GM18873 (cell line): Measurements from ENCODE around the gene ARHGEF38.
"Not testable (repeated sequence)": the region's sequence is repeated elsewhere in the genome, so short reads cannot be mapped to it uniquely, and the experiment has no call there.

ENCODE experiments used
- ATAC-seq: cut with Tn5 transposase; IDR thresholded peaks from one replicate; pipeline ENCODE4 v1.9.1; 2021; ENCODE audit warnings: mild to moderate bottlenecking, moderate library complexity, moderate number of reproducible peaks; ENCODE audit not compliant: unreplicated experiment, low FRiP score

ARHGEF38 gene

DNA sequence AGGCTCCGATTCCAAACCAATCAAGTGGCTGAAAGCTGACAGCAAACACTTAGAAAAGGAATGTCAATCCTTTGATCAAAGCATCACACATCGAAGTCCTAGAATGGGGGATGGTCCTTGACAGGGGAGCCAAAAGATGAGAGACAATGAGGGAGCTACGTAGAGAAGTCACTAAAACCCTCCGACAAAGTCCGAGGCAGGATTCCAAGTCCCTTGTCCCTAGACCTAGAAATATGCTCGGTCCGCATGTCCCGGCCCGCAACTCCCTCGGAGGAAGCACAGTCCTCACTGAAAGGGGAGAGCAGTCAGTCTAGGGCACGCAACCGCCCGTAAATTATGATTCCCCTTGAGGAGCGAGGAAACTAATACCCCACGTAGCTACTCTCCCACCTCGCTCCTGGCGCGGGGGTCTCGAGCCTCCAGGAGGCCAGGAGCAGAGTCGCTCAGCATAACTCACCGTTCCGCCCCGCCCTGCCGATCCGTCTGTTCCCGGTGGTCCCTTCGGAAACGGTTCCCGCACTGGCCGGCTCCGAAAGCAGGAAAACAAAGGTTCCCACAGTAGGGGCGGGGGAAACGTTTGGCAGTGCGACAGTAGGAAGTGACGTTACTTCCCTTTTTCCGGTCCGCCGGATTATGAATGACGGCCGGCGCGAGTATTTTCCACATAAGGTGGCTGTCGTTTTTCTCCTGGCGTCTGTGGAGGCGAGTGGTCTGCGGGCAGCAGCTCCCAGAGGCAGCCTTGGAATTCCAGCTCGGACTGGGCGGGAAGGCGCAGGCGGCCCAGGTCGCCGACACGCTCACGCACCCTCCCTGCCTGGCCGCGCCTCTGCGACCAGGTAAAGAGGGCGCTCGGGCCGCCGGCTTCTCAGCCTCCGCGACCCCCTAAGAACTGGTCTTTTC, 156.0 kb downstream of the ARHGEF38 start, which contains the start of the genes GSTCD and INTS12:
GSTCD (plus strand) TSS at position 604 of the 900 bp plus-strand sequence. CDS start 8,830 bp downstream, outside the sequence.
INTS12 (minus strand) TSS at position 509 of the 900 bp plus-strand sequence. CDS start 8,684 bp downstream, outside the sequence.
- peak; percentile 80 for ATAC-seq

- ATAC-seq = peak; percentile 30
Observed at GRCh38 chr4:105709081-105709450, 156.6 kb downstream of the ARHGEF38 start.

- ATAC-seq = no peak
Observed at GRCh38 chr4:105710012-105710600, 157.7 kb downstream of the ARHGEF38 start.

DNA sequence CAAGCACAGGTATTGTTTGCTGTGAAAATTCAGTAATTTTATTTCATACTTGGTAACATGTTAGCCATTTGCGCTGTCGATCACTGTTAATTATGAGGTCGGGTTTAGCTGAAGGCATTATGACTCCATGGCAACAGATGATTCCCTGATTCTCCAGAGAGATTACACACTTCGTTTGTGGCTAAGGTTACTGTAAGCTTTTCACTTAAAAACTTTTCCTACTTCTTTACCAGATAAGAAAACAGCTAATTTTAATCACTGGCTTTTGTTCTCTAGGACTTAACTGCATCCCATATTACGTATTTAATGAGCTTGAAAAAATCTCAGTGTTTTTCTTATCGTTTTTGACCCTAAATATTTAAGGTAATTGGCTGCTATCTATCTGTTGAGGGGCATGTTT, 158.3 kb downstream of the ARHGEF38 start:
- ATAC-seq = no peak

DNA sequence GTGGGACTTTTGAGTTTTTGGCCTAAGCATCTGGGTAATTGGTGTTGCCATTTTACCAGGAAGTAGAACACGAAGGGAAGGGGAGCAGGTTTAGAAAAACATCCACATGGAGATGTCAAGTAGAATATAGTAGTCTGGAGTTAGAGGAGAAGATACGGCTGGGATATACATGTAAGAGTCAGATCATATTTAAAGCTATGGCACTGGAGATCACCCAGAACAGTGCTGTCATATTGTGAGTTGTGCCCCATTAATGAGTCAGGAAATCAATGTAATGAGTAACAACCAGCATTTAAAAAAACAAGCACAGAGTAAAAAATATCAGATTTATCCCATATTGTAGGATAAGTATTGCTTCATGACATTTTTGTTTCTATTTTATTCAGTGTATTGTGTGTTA, 160.3 kb downstream of the ARHGEF38 start:
- ATAC-seq = no peak

DNA sequence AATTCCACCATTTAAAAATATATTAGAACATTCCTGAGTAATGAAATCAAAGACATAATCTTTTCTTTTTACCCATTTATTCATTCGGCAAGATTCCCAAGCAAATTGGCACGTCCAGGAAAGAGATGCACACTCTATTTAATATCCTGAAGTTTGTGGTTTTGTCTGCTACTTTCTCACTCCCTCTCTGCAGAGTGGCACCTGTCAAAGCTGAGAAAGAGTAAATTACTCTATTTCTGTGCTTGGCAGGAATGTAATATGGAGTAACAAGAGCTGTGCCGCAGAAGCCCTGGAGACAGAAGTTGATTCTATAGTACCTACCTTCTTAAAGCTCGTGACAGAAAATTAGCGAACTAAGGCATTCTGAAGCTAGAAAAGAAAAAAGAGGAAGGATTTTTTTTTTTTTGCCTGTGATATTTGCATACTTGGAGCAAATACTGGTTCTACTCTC, 161.7 kb downstream of the ARHGEF38 start:
- ATAC-seq = peak; percentile 47

- ATAC-seq = no peak
Observed at GRCh38 chr4:105714932-105715331, 162.5 kb downstream of the ARHGEF38 start.

GRCh38 chr4:105715692-105716278, 163.4 kb downstream of the ARHGEF38 start:
- no peak for ATAC-seq

- ATAC-seq = no peak
Observed at GRCh38 chr4:105719204-105719603, 166.8 kb downstream of the ARHGEF38 start.

GRCh38 chr4:105725623-105726022, 173.2 kb downstream of the ARHGEF38 start:
- no peak for ATAC-seq

- not testable (repeated sequence) for ATAC-seq
Observed at GRCh38 chr4:105729895-105730294, 177.5 kb downstream of the ARHGEF38 start.
